Sigmoid colon (tissue), 4 donors: ENCODE measurements around the gene HLA-F.

ENCODE experiments used
- POLR2AphosphoS5 ChIP-seq, 4 donors: sonication (generic); formaldehyde crosslinking; IDR thresholded peaks; one replicate each; pipeline ENCODE4 v1.6.1; 2017; ENCODE audit warnings: antibody characterized with exemption in 4 of 4
- TF ChIP-seq, protein P1 (sequence below), 4 experiments: fragments of 450-650 bp in 3 of 4; fragments of 200-600 bp in 1 of 4; IDR thresholded peaks; one replicate each; pipeline ENCODE4 v1.5.1; 2016 to 2019; ENCODE audit warnings: antibody characterized with exemption in 4 of 4, mild to moderate bottlenecking in 3 of 4, moderate library complexity in 2 of 4

DNA sequence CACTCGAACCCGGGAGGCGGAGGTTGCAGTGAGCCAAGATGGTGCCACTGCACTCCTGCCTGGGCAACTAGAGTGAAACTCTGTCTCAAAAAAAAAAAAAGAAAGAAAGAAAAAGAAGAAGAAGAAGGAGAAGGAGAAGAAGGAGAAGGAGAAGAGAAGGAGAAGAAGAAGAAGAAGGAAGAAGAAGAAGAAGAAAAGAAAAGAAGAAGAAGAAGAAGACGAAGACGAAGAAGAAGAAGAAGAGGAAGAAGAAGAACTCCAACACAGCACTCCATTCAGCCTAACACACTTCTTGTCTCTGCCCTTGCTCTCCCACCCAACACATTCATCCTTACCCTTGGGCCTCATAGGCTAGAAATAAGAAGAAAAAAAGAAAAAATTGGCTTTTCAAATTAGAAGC, 49.2 kb upstream of the HLA-F start:
- TF ChIP-seq POLR2AphosphoS5 (IDR thresholded peaks at IDR 0.05) = no peak
- TF ChIP-seq, protein P1, sequence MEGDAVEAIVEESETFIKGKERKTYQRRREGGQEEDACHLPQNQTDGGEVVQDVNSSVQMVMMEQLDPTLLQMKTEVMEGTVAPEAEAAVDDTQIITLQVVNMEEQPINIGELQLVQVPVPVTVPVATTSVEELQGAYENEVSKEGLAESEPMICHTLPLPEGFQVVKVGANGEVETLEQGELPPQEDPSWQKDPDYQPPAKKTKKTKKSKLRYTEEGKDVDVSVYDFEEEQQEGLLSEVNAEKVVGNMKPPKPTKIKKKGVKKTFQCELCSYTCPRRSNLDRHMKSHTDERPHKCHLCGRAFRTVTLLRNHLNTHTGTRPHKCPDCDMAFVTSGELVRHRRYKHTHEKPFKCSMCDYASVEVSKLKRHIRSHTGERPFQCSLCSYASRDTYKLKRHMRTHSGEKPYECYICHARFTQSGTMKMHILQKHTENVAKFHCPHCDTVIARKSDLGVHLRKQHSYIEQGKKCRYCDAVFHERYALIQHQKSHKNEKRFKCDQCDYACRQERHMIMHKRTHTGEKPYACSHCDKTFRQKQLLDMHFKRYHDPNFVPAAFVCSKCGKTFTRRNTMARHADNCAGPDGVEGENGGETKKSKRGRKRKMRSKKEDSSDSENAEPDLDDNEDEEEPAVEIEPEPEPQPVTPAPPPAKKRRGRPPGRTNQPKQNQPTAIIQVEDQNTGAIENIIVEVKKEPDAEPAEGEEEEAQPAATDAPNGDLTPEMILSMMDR (IDR thresholded peaks at IDR 0.05) = no peak
